ENCODE data around the gene NKX2-8.
A peak's percentile ranks its signal among the peaks of the same experiment; 100 is the strongest.

NKX2-8 gene

DNA sequence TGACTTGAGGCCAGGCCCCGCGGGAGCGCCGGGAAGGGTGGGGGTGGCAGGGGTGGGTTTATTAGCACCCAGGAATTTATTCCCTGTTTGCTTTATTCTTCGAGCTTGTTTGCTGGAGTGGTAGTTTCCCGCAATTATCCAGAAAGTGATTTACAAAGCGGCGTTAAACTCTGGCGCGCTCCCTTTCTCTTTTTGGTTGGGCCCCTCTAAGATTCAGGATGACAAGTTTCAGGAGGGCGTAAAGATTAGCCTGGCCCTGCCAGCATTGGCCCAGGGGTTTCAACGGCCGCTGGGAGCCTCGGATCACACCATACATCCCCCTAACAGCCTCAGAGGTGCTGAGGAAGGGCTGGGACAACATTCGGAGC is 444 bp upstream of the NKX2-8 start:
- H3K27me3 ChIP-seq (ENCODE audit: insufficient read depth, poor library complexity, severe bottlenecking): peaks cover 80% of the 10 kb centered on the region
- H3K27ac ChIP-seq (replicated peaks): no peak overlapping the region
- no peak overlapping the region for H3K4me3 ChIP-seq (replicated peaks; ENCODE audit: insufficient read depth, low read length)
- no peak for DNase-seq (ENCODE audit: low read depth in 1 of 2, low spot score in 1 of 2)
- TF ChIP-seq GABPA (IDR thresholded peaks at IDR 0.05; ENCODE audit: low read depth) (no peak), SPI1 (IDR thresholded peaks at IDR 0.05; ENCODE audit: borderline replicate concordance, low read depth) (no peak), POLR2AphosphoS5 (IDR thresholded peaks at IDR 0.05; ENCODE audit: low read depth) (no peak)
- TF ChIP-seq, protein P1, sequence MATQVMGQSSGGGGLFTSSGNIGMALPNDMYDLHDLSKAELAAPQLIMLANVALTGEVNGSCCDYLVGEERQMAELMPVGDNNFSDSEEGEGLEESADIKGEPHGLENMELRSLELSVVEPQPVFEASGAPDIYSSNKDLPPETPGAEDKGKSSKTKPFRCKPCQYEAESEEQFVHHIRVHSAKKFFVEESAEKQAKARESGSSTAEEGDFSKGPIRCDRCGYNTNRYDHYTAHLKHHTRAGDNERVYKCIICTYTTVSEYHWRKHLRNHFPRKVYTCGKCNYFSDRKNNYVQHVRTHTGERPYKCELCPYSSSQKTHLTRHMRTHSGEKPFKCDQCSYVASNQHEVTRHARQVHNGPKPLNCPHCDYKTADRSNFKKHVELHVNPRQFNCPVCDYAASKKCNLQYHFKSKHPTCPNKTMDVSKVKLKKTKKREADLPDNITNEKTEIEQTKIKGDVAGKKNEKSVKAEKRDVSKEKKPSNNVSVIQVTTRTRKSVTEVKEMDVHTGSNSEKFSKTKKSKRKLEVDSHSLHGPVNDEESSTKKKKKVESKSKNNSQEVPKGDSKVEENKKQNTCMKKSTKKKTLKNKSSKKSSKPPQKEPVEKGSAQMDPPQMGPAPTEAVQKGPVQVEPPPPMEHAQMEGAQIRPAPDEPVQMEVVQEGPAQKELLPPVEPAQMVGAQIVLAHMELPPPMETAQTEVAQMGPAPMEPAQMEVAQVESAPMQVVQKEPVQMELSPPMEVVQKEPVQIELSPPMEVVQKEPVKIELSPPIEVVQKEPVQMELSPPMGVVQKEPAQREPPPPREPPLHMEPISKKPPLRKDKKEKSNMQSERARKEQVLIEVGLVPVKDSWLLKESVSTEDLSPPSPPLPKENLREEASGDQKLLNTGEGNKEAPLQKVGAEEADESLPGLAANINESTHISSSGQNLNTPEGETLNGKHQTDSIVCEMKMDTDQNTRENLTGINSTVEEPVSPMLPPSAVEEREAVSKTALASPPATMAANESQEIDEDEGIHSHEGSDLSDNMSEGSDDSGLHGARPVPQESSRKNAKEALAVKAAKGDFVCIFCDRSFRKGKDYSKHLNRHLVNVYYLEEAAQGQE (IDR thresholded peaks at IDR 0.05; ENCODE audit: insufficient replicate concordance, low read depth): no peak
- TF ChIP-seq, protein P2, sequence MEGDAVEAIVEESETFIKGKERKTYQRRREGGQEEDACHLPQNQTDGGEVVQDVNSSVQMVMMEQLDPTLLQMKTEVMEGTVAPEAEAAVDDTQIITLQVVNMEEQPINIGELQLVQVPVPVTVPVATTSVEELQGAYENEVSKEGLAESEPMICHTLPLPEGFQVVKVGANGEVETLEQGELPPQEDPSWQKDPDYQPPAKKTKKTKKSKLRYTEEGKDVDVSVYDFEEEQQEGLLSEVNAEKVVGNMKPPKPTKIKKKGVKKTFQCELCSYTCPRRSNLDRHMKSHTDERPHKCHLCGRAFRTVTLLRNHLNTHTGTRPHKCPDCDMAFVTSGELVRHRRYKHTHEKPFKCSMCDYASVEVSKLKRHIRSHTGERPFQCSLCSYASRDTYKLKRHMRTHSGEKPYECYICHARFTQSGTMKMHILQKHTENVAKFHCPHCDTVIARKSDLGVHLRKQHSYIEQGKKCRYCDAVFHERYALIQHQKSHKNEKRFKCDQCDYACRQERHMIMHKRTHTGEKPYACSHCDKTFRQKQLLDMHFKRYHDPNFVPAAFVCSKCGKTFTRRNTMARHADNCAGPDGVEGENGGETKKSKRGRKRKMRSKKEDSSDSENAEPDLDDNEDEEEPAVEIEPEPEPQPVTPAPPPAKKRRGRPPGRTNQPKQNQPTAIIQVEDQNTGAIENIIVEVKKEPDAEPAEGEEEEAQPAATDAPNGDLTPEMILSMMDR (IDR thresholded peaks at IDR 0.05; ENCODE audit: insufficient read depth, low read length): no peak

DNA sequence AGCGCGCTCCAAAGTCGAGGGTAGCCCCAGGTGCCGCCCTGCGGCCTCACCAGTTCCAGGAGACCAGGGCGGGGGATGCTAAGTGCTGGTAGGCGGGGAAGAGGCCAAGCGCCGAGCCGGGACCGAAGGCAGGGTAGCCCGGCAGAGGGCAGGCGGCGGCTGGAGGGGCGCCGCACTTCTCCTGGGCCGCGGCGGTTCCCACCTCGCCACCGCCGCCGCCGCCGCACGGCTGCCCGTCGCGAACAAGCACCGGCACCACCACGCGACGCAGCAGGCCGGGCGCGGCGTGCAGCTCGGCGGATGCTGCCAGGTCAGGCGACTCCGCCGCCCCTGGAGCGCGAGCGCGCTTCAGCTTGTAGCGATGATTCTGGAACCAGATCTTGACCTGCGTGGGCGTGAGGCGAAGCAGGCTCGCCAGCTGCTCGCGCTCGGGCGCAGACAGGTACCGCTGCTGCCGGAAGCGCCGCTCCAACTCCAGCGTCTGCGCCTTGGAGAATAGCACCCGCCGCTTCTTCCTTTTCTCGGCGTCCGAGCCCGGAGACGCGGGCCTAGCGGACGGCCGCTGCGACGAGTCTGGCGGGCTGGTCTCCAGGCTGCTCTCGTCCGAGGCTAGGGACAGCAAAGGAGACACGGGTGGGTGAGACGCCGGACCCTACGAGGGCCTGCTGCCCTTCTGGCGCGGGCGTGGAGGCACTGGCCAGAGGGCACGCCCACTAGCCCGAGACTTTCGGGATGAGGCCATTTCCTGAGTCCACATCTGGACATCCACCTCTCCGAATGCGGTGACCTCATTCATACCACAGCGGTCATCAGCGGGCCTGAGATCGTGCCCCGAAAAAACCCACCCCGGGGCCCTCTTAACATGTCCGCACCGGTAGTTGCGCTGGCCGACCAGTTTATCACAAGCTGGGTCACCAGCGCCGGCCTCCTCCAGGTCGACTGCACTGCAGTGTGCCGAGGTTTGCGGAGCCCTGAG is 1.3 kb downstream of the NKX2-8 start:
- H3K27me3 ChIP-seq (ENCODE audit: insufficient read depth, poor library complexity, severe bottlenecking): peaks cover 67% of the 10 kb centered on the region
- no peak overlapping the region for H3K27ac ChIP-seq (replicated peaks)
- H3K4me3 ChIP-seq (replicated peaks; ENCODE audit: insufficient read depth, low read length): peak overlapping the region; percentile 21
- TF ChIP-seq, protein P2 (IDR thresholded peaks at IDR 0.05; ENCODE audit: insufficient read depth, low read length): no peak
- TF ChIP-seq GABPA (IDR thresholded peaks at IDR 0.05; ENCODE audit: low read depth) (no peak), POLR2AphosphoS5 (IDR thresholded peaks at IDR 0.05; ENCODE audit: low read depth) (no peak), SPI1 (IDR thresholded peaks at IDR 0.05; ENCODE audit: borderline replicate concordance, low read depth) (no peak)
- TF ChIP-seq, protein P1 (IDR thresholded peaks at IDR 0.05; ENCODE audit: insufficient replicate concordance, low read depth): no peak
- no peak for DNase-seq (ENCODE audit: low read depth in 1 of 2, low spot score in 1 of 2)

DNA sequence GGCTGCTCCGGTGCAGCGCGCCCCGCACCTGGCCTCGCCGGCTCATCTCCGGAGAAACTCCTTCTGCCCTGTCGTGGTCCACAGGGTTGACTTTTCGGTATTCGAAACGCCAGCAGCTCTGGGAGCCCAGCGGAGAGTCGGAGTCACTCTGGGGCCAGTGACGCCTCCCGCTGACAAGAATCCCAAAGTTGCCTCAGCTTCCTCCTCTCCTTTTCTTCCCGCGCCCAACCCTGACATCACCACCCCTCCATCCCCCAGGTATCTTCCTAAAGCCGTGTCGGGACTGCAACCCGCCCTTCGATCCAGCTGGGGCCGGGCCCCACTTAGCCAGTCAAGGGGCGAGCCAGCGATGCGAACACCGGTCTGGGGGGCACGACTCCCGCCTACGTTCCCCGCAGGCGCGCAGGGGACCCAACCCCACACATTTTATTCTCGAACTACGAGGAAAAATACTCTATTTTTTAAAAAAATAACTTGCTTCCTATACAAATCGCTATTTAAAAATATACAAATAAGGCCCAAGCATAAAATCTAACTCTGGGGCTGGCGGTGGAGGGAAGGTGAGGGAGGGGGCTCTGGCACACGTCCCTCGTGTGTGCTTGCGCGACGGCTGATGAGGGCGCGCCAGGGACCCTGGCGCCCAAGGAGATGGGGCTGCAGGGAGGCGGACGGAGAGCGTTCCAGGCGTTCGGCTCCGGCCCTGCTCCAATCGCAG is 2.1 kb downstream of the NKX2-8 start:
- DNase-seq (ENCODE audit: low read depth in 1 of 2, low spot score in 1 of 2): no peak
- H3K27ac ChIP-seq (replicated peaks): no peak overlapping the region
- H3K27me3 ChIP-seq (ENCODE audit: insufficient read depth, poor library complexity, severe bottlenecking): peaks cover 61% of the 10 kb centered on the region
- TF ChIP-seq, protein P1 (IDR thresholded peaks at IDR 0.05; ENCODE audit: insufficient replicate concordance, low read depth): no peak
- no peak overlapping the region for H3K4me3 ChIP-seq (replicated peaks; ENCODE audit: insufficient read depth, low read length)
